HG03108 (cell line): ENCODE results near the gene BMPR1B.

Experiments used
- ATAC-seq: cut with Tn5 transposase; IDR thresholded peaks from one replicate; pipeline ENCODE4 v1.9.1; 2021; ENCODE audit warnings: moderate library complexity; ENCODE audit not compliant: unreplicated experiment

Gene BMPR1B

DNA sequence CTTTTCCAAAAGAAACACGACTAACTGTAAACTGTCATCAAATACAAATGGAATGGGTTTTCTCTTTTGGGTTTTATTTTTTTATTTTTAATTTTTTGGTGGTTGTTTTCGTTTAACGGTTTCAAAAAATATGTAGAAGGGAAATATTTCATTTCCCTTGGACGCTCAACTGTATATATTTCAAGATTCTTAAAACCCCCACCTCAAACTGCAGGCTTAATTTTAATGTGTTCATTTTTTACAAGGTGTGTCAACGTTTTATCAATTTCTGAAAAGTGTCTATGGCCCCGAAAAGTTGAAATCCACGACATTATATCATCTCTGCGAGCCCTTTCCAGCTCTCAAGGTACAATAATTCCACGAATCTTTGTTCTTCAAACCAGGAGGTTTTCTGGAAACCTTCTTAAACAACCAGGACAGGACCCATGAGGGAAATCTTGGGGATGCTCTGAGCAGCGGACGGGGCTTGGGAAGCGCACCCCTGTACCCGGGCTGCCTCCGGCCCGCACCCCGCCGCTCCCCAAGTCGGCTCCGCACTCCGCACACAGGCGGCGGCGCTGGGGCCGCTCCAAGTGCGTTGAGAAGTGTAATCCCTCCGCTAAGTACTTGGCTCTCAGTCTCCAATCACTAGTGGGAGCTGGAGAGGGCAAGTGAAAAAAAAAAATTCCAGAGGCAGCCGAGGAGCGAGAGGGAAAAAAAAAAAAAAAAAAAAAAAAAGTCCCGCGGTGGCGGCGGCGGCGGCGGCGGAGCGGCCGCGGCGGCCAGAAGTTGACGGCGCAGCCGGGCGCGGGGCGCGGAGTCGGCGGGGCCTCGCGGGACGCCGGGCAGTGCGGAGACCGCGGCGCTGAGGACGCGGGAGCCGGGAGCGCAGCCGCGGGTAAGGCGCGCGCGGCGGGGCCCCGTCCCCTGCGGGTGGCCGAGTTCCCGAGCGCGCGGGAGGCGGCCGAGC lies at the start of gene BMPR1B:
TSS of gene BMPR1B (plus strand) at position 764 of the 949 bp plus-strand sequence. CDS start 346,470 bp downstream, outside the sequence.
- no peak for ATAC-seq

DNA sequence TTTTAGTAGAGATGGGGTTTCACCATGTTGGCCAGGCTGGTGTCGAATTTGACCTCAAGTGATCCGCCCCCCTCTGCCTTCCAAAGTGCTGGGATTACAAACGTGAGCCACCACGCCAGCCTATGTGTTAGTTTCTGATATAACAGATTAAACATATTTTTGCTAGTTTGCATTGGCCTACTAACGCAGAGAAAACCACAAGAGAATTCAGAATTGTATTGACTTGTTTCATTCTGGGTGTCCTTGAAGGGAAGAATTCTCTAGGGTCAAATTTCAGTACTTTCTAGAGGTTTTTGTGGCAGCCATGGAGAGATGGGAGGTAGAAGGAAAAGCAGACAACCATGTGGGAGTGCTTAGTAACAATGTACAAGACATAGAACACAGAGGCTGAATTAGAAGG lies 46.1 kb upstream of the BMPR1B start:
- no peak for ATAC-seq

DNA sequence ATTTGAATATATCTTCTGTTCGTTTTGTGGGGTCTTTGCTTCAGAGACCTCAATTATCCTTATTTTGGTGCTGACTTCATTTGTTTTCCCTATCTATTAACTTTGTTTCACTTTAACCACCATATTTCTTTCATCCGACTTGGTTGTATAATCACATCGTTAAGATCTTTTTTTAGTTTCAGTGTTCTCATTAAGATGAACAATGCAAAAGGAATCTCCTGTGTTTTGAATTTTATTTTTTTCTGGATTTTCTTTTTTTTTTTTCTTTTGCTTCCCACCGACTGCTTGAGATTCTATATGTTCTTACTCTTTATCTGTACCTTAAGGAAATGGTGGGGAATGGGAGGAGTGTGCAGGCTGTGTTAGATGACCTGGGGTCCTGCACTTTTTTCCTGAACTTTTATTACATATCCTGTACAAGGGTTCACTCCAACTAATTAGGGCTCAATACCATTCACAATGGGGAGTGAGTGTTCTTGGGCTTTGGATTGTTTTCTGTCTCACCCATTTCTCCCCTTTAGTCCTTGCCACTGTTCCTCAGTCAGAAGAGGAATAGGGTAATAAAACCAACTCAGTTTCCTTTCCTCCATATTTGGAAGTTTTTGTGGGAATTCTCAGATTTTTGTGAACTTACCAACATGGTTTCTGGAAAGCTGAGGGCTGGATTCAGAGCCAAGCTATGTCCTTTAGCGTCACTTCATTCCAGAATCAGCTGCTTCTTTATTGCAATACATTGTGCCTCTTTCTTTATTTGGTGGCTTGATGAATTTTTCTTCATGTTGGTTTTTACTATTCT lies 43.2 kb upstream of the BMPR1B start:
- no peak for ATAC-seq

DNA sequence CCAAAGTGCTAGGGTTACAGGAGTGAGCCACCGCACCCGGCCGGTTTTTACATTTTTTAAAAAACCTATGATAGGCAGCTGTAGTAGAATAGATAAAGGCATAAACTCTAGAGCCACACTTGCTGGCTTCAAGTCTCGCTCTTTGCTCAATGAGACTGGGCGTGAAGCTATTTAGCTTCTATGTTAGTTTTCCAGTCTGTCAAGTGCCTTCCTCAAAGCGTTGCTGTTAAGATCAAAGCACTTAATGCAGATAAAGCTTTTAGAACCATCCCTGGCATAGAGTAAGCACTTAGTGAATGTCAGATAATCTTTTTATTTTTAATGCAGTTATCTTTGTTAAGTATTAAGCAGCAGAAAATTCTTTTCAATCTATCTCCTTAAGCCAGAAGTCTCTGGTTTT lies 42.0 kb upstream of the BMPR1B start:
- ATAC-seq: no peak

DNA sequence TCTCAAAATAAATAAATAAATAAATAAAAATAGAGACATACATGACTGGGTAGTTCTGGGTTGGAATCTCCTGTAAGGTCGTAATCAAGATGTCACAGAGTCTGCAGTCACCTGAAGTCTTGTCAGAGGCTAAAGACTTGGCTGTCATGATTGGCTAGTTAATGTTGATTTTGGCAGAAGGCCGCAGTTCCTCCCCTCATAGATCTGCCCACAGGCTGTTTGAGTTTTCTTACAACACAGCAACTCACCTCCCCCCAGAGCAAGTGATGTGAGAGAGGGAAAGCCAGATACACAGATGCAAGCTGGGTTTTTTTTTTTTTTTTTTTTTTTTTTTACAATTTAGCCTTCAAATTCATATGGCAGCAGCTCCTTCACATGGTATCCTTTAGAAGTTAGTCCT lies 36.4 kb upstream of the BMPR1B start:
- ATAC-seq: no peak

DNA sequence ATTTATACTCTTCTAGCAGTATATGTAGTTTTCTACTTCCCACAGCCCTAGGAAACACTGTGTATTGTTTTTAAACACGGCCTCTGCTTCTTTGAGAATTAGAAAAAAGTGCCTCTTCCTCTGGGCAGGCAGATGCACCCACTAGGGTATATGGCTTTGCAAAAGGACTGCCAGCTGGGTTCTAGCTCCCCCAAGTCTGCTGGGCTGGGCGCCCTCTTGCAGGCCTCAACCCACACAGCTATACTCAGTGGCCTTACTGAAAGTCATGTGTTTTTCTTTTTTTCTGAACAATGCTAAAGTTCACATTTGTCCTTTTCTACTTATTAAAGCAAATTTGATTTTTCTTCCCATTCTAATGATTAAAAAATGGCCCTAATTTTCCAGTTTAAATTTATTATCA lies 35.5 kb upstream of the BMPR1B start:
- no peak for ATAC-seq

DNA sequence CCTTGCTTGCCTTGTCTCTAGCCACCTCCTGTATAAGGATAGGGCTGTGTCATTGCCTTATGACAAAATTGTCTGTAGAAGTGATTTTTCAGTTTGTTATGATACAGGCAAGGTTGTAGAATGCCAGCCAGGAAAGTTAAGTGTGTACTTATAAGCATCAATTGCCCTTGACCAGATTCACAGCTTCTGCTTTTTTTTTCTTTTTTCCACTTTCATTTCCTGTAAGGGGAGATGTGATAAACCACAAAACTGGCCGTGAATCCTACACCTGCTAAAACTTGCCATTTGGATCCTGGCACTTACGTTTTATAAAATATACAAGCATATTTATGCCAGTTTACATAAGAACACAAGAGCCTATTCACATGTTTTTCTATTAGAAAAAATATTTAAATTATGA lies 35.0 kb upstream of the BMPR1B start:
- no peak for ATAC-seq

DNA sequence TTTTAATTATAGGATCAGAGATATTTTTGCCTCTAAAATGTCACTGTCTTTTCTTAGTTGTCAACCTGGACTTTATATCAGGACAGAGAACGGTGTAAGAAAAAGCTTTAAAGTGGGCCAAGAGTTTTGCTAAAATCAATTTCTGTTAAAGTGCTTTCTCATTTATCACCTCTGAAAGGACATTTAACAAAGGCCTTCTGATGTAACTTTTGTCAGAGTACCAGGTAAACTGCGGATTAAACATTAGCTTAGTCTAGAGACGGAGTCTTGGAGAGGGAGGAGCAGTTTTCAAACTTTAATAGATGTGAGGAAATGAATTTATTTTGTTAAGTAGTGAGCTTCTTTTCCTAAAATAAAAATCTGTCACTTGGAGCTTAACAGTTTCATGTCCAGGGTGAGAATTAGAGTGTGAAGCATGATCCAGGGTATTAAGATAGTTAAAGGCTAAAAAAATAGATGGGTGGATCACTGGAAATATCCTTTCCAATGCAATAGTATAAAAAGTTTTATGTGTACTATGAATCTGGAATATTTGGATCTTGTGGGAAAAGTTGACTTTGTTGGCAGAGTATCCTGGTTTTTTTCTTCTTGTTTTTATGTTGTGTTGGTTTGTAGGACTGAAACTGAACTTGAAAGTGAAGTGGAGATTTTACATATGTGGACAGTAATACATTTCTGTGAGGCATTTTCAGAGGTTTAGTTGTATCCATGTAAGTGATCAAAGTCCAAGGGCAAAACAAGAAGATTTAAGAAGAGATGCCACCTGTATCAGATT lies 33.6 kb upstream of the BMPR1B start:
- ATAC-seq: no peak

DNA sequence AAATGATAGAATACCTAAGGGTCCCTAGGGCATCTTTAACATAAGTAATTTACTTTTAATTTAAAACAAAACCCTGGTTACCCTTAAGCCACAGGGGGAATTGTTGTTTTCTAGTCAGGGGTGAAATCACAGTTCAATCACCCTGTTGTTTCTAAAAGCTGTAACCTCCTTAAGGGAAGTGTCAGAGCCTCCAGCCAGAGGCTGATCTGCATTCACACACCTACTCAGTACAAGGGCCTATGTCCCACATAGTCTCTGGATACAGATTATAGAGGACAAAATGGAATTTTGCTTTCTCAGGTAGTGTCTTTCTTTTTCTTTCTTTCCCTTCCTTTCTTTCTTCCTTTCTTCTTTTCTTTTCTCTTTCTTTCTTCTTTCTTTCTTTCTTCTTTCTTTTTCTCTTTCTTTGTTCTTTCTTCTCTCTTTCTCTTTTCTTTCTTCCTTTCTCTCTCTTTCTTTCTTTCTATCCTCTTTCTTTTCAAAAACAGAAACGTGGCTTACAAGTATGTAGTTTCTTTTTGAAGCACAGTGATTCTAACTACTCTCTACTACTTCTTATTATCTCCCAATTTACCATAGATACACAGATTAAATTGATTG lies 31.1 kb upstream of the BMPR1B start:
- ATAC-seq: no peak

DNA sequence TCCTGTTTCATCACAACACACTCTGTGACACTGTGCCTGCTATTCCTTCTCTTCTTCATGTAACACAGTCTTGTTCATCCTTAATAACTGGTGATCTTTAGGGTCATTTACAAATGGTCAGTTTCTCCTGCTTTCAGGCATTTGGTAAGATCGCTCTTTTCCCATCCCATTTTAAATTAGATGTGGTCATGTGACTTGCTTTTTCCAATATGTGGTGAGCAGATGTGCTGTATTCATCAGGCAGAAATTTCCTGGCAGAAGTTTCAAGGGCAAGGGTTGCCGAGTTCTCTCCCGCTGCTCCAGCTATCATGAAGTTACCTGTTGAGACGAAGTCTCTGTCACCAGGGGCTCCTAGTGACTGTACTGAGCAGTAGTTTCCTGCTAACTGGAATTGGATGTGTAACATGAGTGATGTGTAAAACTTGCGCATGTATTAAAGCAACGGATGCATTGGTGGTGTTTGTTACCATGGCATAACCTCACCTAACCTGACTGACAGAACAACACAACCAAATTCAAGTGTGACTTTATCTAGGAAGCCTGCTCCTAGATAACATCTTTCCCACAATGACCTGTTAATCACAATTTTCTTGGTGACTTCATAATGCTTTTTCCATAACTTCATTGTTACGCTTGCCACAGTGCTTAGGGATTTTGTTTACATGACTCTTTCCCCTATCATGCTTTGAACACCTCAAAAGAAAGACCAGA lies 29.5 kb upstream of the BMPR1B start:
- ATAC-seq: no peak

DNA sequence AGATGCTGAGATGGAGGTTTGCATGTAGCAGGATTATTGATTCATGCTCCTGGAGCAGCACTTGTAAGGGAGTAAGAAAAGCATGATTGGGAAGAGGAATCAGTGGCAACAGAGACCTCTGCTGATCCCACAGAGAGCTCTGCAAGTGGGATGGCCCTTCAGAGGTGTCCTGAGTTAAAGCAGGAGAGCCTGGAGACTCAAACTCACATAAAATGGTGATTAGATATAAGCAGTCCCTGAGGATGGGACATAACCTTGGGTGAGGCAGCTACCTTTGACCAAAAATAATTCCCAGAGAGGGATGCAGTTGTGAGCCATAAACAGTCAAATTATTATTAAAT lies 25.4 kb upstream of the BMPR1B start:
- ATAC-seq: no peak

DNA sequence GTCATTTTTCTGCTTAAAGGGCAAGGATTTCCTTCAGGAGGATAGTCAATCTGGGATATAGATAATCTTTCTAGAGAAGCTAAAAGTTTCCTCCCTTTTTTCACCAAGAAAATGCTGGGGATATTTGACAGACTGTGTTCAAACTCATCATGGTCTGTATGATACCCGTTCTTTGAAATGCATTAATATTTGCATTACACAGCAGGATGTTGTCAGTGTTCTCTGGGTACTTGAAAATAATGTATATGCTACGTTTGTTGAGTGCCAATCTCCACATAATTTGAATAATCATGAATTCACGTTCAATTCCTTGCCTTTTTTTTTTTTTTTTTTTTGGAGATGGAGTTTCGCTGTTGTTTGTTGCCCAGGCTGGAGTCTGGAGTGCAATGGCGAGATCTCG lies 18.0 kb upstream of the BMPR1B start:
- no peak for ATAC-seq

DNA sequence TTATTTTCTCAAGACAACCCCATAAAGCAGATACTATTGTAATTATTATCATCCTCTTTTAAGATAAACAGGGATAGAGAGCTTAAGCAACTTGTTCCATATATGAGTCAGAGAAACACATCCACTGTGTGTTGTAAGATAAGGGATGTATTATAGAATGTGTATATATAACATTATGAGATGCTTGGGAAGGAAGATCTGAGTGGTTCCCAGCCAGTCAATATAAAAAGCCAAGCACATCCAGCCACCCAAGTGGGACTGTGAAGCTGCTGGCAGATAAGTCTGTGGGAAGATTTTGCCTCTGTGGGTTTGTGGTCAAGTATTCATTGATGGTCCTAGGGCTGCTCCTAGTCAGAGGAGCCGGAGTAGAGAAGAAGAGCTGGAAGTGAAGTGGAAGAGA lies 16.5 kb upstream of the BMPR1B start:
- ATAC-seq: no peak

DNA sequence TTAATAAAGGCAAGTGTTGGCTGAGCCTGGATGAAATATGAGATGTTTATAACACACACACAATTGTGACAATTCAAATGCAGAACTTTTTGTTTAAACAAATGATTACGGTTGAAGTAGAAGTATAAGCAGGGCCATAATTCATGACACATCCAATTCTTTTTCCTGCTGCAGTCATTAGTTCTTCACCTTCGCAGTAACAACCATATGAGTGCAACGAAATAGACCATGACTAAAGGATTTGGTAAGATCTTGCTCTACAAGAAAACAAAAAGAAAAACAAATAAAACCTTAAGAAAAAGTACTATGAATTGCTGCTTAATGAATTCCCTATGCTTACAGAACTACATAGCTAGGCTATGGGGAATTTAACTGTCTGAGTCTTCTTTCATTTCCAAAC lies 13.9 kb upstream of the BMPR1B start:
- no peak for ATAC-seq

DNA sequence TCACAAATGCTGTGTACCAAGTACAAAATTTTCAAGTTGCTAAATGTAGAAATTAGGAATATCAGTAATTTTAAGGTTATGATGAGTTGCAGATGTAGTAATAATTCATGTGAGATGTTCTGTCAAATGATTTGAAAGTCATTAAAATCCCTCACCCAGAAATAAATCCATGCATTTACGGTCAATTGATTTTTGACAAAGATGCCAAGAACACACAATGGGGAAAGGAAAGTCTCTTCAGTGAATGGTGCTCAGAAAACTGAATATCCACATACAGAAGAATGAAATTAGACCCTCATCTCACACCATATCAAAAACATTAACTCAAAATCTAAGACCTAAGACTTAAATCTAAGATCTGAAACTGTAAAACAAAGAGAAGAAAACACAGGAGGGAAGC lies 12.9 kb upstream of the BMPR1B start:
- ATAC-seq: no peak

DNA sequence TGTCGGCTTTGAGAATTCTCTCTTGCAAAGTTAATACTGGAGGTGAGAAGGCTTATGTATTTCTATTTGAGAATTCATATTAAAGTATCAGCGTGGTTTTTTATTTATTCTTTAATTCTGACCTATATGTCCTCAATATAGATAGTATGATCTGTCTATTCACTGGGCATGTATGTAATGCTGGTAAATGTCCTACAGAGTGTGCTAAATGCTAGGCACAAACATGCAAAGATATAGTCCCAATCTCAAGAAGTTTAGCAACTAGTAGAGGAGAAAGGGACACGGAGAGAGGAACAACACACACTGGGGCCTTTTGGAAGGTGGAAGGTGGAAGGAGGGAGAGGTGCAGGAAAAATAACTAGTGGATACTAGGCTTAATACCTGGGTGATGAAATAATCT lies 11.0 kb upstream of the BMPR1B start:
- no peak for ATAC-seq

DNA sequence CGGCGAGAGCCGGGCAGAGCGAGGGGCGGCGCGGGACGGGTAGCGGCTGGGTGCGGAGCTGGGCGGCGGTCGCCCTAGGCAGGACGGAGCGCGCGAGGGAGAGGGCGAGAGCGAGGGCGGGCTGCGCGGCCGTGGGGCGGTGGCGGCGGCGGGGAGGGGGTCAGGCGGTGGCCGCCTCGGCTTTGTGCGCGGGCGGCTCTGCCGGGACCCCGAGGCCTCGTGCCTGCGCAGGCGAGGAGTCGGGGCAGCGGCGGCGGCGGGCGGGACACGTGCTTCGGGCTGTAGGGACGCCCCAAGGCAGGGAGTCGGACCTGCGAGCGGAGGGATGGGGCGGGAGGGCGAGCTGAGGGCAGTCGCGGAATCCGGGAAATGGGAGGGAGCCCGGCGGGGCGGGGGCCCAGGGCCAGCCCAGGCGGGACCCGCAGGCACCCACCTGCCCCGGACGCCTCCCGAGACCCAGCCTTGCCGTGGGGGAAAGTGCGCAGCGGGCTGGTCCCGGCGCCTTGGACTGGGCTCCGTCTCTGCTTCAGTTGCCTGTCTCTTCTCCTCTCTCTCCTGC lies 465 bp downstream of the BMPR1B start:
- ATAC-seq: no peak

DNA sequence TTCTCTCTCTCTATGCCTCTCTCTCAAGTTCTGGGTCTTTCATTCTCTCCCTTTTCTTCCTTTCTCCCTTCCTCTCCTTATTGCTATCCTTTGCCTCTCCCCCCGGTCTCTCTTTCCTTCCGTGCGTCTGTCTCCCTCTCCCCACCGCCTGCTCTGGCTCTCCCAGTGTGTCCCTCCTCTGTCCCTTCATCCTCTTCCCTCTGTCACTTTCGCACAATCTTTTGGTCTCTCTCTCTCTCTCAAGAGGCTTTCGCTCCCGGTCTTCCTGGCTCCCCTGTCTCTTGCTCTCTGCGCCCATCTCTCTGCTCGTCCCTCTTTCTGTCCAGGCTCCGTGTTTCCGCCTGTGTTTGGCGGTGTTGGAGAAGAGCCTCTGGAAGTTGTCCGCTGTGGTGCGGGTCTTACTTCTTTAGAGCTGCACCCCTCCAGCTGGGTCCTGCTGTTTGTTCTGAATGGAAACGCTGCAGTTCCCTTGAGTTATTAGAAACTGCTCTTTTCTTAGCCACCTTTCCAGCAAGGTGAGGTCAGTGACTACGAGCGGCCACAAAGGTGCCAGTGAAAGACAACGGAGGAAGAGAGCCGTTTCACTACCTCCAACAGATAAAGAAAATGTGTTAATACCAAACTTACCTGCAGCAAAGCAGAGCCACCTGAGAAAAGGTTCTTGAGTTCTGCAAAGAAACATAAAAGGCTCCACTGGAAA lies 1.1 kb downstream of the BMPR1B start:
- ATAC-seq: no peak

DNA sequence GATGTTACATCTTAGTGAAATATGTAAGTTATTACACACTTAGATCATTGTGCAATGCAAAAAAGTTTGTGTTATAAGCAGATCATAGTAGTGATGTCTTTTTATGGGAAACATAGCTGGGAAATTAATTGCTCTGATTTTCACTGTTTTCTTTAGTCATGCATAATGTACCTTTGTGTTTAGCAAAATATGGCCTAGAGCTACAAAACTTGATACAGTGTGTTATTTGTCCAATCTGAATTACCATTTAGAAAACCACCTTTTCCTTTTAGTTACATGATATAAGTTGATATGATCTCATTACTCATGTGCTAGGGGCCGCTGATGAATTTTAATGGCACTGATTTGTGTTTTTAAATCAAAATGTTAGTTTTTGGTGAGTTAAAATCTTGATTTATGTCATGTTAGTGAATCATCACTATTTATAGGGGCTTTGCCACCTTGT lies 2.0 kb downstream of the BMPR1B start:
- no peak for ATAC-seq
